Pancreas (tissue), 10 donors: ENCODE measurements around the gene MAP2K3. TPM values are rescaled to one million over a fixed set of nuclear protein-coding genes. Genes with fewer than 3 reads are reported as not detected.
A peak's percentile ranks its signal among the peaks of the same experiment; 100 is the strongest.

Source experiments
- ATAC-seq, 4 donors: fragments of 200-7000 bp; cut with Tn5 transposase; one replicate each; pipeline versions ENCODE4 v1.8.0 to v1.9.1; 2020; ENCODE audit warnings: mild to moderate bottlenecking in 4 of 4, moderate library complexity in 4 of 4
- DNase-seq, 6 donors: peaks; one replicate each; pipeline ENCODE4 v3.0.0-alpha.2; 2020
- FAIRE-seq: peaks from 2 replicates; lab custom pipeline; 2012; peaks lifted over from hg19 to GRCh38; lab: Jason Lieb, UNC
- H3K27ac ChIP-seq, 4 donors: fragments of 200-600 bp; sonication (generic); 1 replicate in 3 of 4; 2 replicates in 1 of 4; pipeline versions ENCODE4 v1.5.0 to v1.8.0; 2020
- H3K27me3 ChIP-seq, 4 donors: fragments of 200-600 bp; one replicate each; pipeline ENCODE4 v1.8.0; 2021
- H3K36me3 ChIP-seq, 3 donors: fragments of 200-600 bp; sonication (generic) in 1 of 3; one replicate each; pipeline versions ENCODE4 v1.5.0 to v1.8.0; 2020 to 2021
- H3K4me1 ChIP-seq, 3 donors: fragments of 200-600 bp; one replicate each; pipeline ENCODE4 v1.8.0; 2021
- H3K4me3 ChIP-seq, 4 donors: fragments of 200-600 bp; sonication (generic) in 2 of 4; one replicate each; pipeline versions ENCODE4 v1.5.0 to v1.8.0; 2020 to 2021
- H3K9me3 ChIP-seq, 4 donors: fragments of 200-600 bp; one replicate each; pipeline ENCODE4 v1.8.0; 2021
- WGBS, 2 donors: extraction: QIAGEN DNeasy Blood & Tissue Kit; methylation state at CpG; one replicate each; pipeline ENCODE4 v1.1.7; 2013; 5-methylcytosine and 5-hydroxymethylcytosine counted together
- intact Hi-C, 3 donors: fragments of 100-400 bp; cut with DNase I; formaldehyde crosslinking; loops; one replicate each; pipeline versions ENCODE4 v1.11.1 to v1.14.2; 2022
- polyA plus RNA-seq, 2 donors: library from polyadenylated mRNA; stranded (reverse); fragments of 200-250 nt; gene quantifications; one replicate each; pipeline ENCODE4 v1.2.3, GENCODE V29; 2013
- total RNA-seq, 6 donors: library from RNA; stranded (reverse); fragmentation: NEBNext Ultra II Directional in 4 of 6; extraction: Animal tissue kit (Norgen Biotek cat#: 25700) in 4 of 6; gene quantifications; one replicate each; pipeline versions ENCODE4 v1.2.1 to v1.2.4, GENCODE V29; 2021 to 2023
- TF ChIP-seq, protein P1 (sequence below), 4 donors: fragments of 200-600 bp; sonication (generic) in 3 of 4; IDR thresholded peaks; one replicate each; pipeline versions ENCODE4 v1.5.0 to v1.8.0; 2021; ENCODE audit warnings: antibody characterized with exemption in 4 of 4
- donor health status: healthy with polysubstance abuse.
- donor health status: DM: no; HTN: no; CAD: no; lungs with moderate emphysema.
- donor health status: DM: no; HTN: no; CAD: no.
- donor health status: control.
- donor health status: control.
- donor health status: Bipolar disorder and iron deficiency.
- donor health status: DM: yes; HTN: yes; CAD: no.
- donor health status: DM: no; HTN: no; CAD: no.
- donor health status: DM: no; HTN: no; CAD: no.
- donor health status: DM: yes; HTN: yes; CAD: no.

The MAP2K3 gene
- total and polyA plus RNA-seq, 8 donors, result 16.4 to 40.9 (median 22.0) TPM

DNA sequence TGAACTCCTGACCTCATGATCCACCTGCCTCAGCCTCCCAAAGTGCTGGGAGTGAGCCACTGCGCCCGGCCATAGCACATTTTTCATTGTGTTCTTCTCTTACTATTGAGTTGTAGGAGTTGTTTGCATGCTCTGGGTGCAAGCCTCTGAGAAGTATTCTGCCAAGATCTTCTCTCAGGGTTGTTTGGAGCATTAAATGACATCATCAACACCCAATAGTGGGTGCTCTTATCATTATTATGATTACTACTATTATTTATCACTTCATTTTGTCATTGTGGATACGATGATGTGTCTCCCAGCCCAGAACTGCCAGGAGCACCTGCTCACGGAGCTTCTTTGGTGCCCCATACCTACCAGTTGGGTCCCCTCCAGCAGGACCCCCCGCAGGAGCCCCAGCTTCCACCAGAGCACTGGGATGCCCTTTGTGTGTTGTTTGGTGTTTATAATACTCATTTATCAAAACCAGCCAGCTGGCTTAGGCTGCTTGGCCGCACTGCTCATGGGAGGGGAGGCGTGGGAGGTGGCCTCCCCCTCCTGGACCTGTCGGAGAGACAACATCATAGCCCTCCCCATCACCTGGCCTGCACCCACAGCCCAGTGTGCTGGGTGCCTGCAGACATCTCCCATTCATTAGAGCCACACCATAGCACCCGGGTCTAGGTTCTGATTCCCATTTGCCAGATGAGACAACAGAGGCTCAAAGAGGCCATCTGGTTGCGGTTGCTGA lies 12.9 kb upstream of the MAP2K3 start:
- peaks cover 0 to 3% (median 0%) of the 10 kb centered on the region in 3 donors for H3K4me1 ChIP-seq
- WGBS, 2 donors, result 72 to 91% methylated on average over 10 of the region's 10 CpGs
- TF ChIP-seq, protein P1, sequence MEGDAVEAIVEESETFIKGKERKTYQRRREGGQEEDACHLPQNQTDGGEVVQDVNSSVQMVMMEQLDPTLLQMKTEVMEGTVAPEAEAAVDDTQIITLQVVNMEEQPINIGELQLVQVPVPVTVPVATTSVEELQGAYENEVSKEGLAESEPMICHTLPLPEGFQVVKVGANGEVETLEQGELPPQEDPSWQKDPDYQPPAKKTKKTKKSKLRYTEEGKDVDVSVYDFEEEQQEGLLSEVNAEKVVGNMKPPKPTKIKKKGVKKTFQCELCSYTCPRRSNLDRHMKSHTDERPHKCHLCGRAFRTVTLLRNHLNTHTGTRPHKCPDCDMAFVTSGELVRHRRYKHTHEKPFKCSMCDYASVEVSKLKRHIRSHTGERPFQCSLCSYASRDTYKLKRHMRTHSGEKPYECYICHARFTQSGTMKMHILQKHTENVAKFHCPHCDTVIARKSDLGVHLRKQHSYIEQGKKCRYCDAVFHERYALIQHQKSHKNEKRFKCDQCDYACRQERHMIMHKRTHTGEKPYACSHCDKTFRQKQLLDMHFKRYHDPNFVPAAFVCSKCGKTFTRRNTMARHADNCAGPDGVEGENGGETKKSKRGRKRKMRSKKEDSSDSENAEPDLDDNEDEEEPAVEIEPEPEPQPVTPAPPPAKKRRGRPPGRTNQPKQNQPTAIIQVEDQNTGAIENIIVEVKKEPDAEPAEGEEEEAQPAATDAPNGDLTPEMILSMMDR (IDR thresholded peaks at IDR 0.05), result no peak
- DNase-seq (peak in 1 of 6 donors; percentile 27), ATAC-seq (no peak), FAIRE-seq (no peak)
- H3K4me3 ChIP-seq, result no peak overlapping the region
- no peaks in the 10 kb centered on the region for H3K27me3 ChIP-seq
- H3K36me3 ChIP-seq, result no peaks in the 10 kb centered on the region
- H3K27ac ChIP-seq, result no peak overlapping the region
- intact Hi-C loops, result no loop called here
- H3K9me3 ChIP-seq, result no peaks in the 10 kb centered on the region

DNA sequence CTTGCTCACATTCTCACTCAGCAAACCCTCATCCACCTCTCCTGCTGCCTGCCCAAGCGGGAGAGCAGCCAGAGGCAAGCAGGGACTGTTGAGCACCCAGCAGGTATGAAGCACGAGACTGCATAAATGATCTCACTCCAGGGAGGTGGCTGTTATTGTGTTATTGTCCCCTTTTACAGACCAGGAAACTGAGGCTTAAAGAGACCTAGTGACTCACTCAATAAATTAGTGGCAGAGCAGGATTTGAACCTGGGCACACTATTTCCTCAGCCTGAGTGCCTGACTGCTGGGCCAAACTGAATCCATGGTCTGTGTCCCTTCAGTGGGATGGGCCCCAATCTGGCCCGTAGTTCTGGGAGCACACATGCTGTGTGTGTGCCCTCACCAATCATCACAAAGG lies 12.3 kb upstream of the MAP2K3 start:
- TF ChIP-seq, protein P1 (IDR thresholded peaks at IDR 0.05), result no peak
- intact Hi-C loops, result no loop called here
- no peak overlapping the region for H3K4me3 ChIP-seq
- FAIRE-seq (no peak), ATAC-seq (no peak), DNase-seq (no peak)
- 80 to 90% methylated on average over 3 of the region's 3 CpGs for WGBS, 2 donors
- H3K4me1 ChIP-seq, result peaks cover 0 to 3% (median 0%) of the 10 kb centered on the region in 3 donors
- H3K9me3 ChIP-seq, result no peaks in the 10 kb centered on the region
- no peaks in the 10 kb centered on the region for H3K36me3 ChIP-seq
- no peak overlapping the region for H3K27ac ChIP-seq
- H3K27me3 ChIP-seq, result no peaks in the 10 kb centered on the region

GRCh38 chr17:21272881-21273792 lies 11.4 kb upstream of the MAP2K3 start:
- ATAC-seq (no peak), DNase-seq (peak in 1 of 6 donors; percentile 40), FAIRE-seq (no peak)
- no peaks in the 10 kb centered on the region for H3K27me3 ChIP-seq
- no peak overlapping the region for H3K27ac ChIP-seq
- H3K4me1 ChIP-seq, result peaks cover 0 to 3% (median 0%) of the 10 kb centered on the region in 3 donors
- H3K9me3 ChIP-seq, result no peaks in the 10 kb centered on the region
- no peak overlapping the region for H3K4me3 ChIP-seq
- H3K36me3 ChIP-seq, result no peaks in the 10 kb centered on the region
- intact Hi-C loops, result no loop called here
- TF ChIP-seq, protein P1 (IDR thresholded peaks at IDR 0.05), result no peak
- WGBS, 2 donors, result 58 to 62% methylated on average over 14 of the region's 14 CpGs

DNA sequence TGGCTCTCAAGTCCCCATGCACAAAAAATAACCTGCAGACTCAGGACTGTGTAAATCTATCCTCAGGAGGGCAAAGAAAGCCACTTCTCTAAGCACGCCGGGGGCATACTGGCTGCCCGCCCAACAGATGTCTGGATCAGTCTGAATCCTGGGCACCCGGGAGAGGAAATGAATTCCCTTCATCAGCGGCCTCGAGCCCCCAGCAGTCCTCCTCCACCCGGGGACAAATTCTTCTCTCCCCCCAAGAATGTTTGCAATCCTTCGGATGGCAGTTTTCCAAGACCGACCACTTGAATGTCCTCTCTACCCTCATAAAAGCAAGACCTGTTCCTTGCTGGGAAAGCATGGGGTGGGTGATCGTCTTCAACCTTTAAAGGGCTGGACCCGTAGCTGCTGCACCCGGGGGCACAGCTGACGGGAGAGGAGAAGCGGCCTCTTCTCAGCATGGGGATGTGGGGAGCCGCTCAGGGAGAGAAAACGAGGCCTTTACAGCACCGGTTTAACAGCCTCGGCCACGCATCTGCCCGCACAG lies 9.4 kb upstream of the MAP2K3 start:
- DNase-seq, result peak in 1 of 6 donors; percentile 27
- Histone ChIP-seq H3K4me1 (peaks cover 0 to 3% (median 0%) of the 10 kb centered on the region in 3 donors), H3K27ac (no peak overlapping the region), H3K9me3 (no peaks in the 10 kb centered on the region), H3K36me3 (no peaks in the 10 kb centered on the region), H3K27me3 (no peaks in the 10 kb centered on the region), H3K4me3 (peak overlapping the region; percentile 42 to 88 (median 52))
- FAIRE-seq, result no peak
- WGBS, 2 donors, result 20 to 23% methylated on average over 19 to 20 of the region's 20 CpGs
- no peak for ATAC-seq
- intact Hi-C loops, result no loop called here
- TF ChIP-seq, protein P1 (IDR thresholded peaks at IDR 0.05), result no peak
